HepG2 (cell line): Measurements from ENCODE around the gene AKAP8. TPM values are rescaled to one million over a fixed set of nuclear protein-coding genes. Genes with fewer than 3 reads are reported as not detected.

Experiments
- ATAC-seq: fragments of 200-7000 bp; cut with Tn5 transposase; 3 replicates; pipeline ENCODE4 v1.9.1; 2020; ENCODE audit warnings: mild to moderate bottlenecking, moderate library complexity
- BruUV-seq: library from RNA; stranded (reverse); fragments of 400-500 nt; replicated peaks from 2 replicates; lab custom pipeline; 2021; lab: Mats Ljungman, UMichigan
- CTCF ChIA-PET: fragments of 300-600 bp; formaldehyde crosslinking; extraction: SDS; loops from one replicate; lab custom pipeline; 2021; ENCODE audit warnings: low total read pairs, inconsistent platforms, low intra/inter-chr PET ratio; lab: Yijun Ruan, JAX
- POLR2A ChIA-PET: fragments of 350-600 bp; sonication (Branson Sonifier 250); formaldehyde crosslinking; loops from one replicate; lab custom pipeline; 2020; ENCODE audit warnings: antibody characterized with exemption, inconsistent platforms; lab: Yijun Ruan, JAX
- DNase-seq: peaks from one replicate; pipeline ENCODE4 v3.0.0-alpha.2; 2015; ENCODE audit warnings: low spot score
- FAIRE-seq: peaks from 3 replicates; lab custom pipeline; 2011; peaks lifted over from hg19 to GRCh38; lab: Jason Lieb, UNC
- H2AFZ ChIP-seq: one replicate; pipeline ENCODE4 v1.6.1; 2011; ENCODE audit warnings: low read length, inconsistent platforms
- H3K27ac ChIP-seq: fragments of 300-600 bp; 3 replicates; pipeline ENCODE4 v1.8.0; 2011; ENCODE audit warnings: mixed run types, mild to moderate bottlenecking, mixed read lengths, low read length, inconsistent platforms; ENCODE audit not compliant: insufficient read depth; ENCODE audit errors: extremely low read length
- H3K27me3 ChIP-seq, 2 experiments: fragments of 200-600 bp in 1 of 2; 2 replicates in 1 of 2; 3 replicates in 1 of 2; pipeline versions ENCODE4 v1.6.0 to v1.8.0; 2011; ENCODE audit warnings: low read length in 2 of 2, mild to moderate bottlenecking in 2 of 2, moderate library complexity in 2 of 2, inconsistent platforms in 1 of 2; ENCODE audit not compliant: insufficient read depth in 2 of 2, control insufficient read depth in 1 of 2
- H3K36me3 ChIP-seq, 2 experiments: fragments of 200-600 bp in 1 of 2; replicated peaks in 1 of 2; 2 replicates in 1 of 2; 3 replicates in 1 of 2; pipeline versions ENCODE4 v1.5.1 to v1.8.0; 2011; ENCODE audit warnings: low read length in 2 of 2, inconsistent platforms in 1 of 2; ENCODE audit not compliant: insufficient read depth in 2 of 2, control insufficient read depth in 1 of 2
- H3K4me1 ChIP-seq: 2 replicates; pipeline ENCODE4 v1.5.1; 2012; ENCODE audit warnings: low read length, inconsistent platforms; ENCODE audit not compliant: insufficient read depth
- H3K4me2 ChIP-seq: 2 replicates; pipeline ENCODE4 v1.6.0; 2011; ENCODE audit warnings: low read depth, low read length, inconsistent platforms
- H3K4me3 ChIP-seq, 3 experiments: fragments of 200-600 bp in 1 of 3; sonication (generic), shearing (Covaris generic) in 1 of 3; replicated peaks in 1 of 3; 2 replicates each; pipeline ENCODE4 v1.5.1; 2011 to 2016; ENCODE audit warnings: low read length in 3 of 3, inconsistent platforms in 2 of 3, low read depth in 2 of 3, mild to moderate bottlenecking in 2 of 3, control low read depth in 1 of 3, mixed read lengths in 1 of 3; ENCODE audit not compliant: insufficient read depth in 1 of 3
- H3K79me2 ChIP-seq: one replicate; pipeline ENCODE4 v1.6.1; 2011; ENCODE audit warnings: low read length, inconsistent platforms; ENCODE audit not compliant: insufficient read depth
- H3K9ac ChIP-seq: 2 replicates; pipeline ENCODE4 v1.6.0; 2011; ENCODE audit warnings: mild to moderate bottlenecking, low read depth, low read length, inconsistent platforms; ENCODE audit not compliant: insufficient read depth
- H3K9me3 ChIP-seq: 2 replicates; pipeline ENCODE4 v1.5.1; 2012; ENCODE audit warnings: mild to moderate bottlenecking, low read length
- H4K20me1 ChIP-seq: 2 replicates; pipeline ENCODE4 v1.6.0; 2011; ENCODE audit warnings: inconsistent platforms, mild to moderate bottlenecking, low read length, moderate library complexity; ENCODE audit not compliant: insufficient read depth
- AHR ChIP-seq: IDR thresholded peaks from 2 replicates; pipeline ENCODE4 v1.6.1; 2018; ENCODE audit warnings: missing genetic modification reagents, missing compliant biosample characterization
- CHCHD3 ChIP-seq: sonication (generic); formaldehyde crosslinking; IDR thresholded peaks from 2 replicates; pipeline ENCODE4 v1.8.0; 2022; ENCODE audit warnings: mild to moderate bottlenecking, missing genetic modification reagents, moderate library complexity
- IRX3 ChIP-seq: sonication (generic); formaldehyde crosslinking; IDR thresholded peaks from 2 replicates; pipeline ENCODE4 v1.8.1; 2023; ENCODE audit warnings: mild to moderate bottlenecking, low read depth, missing genetic modification reagents, borderline replicate concordance
- SETDB1 ChIP-seq: sonication (generic); formaldehyde crosslinking; IDR thresholded peaks from 2 replicates; pipeline ENCODE4 v1.5.1; 2020; ENCODE audit warnings: missing genetic modification reagents, mild to moderate bottlenecking, borderline replicate concordance
- SMYD3 ChIP-seq: sonication (generic); formaldehyde crosslinking; IDR thresholded peaks from 2 replicates; pipeline ENCODE4 v1.8.1; 2023; ENCODE audit warnings: mild to moderate bottlenecking, missing genetic modification reagents
- ZFP36L1 ChIP-seq: sonication (generic); formaldehyde crosslinking; IDR thresholded peaks from 2 replicates; pipeline ENCODE4 v1.8.0; 2022; ENCODE audit warnings: mild to moderate bottlenecking, missing genetic modification reagents, moderate library complexity
- ZNF891 ChIP-seq: sonication (generic); formaldehyde crosslinking; IDR thresholded peaks from 2 replicates; pipeline ENCODE4 v1.5.0; 2020; ENCODE audit warnings: mild to moderate bottlenecking, missing genetic modification reagents
- WGBS: methylation state at CpG from one replicate; pipeline ENCODE4 v1.1.6; 2017; ENCODE audit warnings: low lambda C conversion rate; 5-methylcytosine and 5-hydroxymethylcytosine counted together
- in situ Hi-C: cut with HindIII; loops from 2 replicates; pipeline ENCODE4 v1.10.0; 2017; ENCODE audit warnings: low pct_unique_long_range_greater_than_20kb; ENCODE audit not compliant: extremely low pct_ligation_motif_present
- intact Hi-C: fragments of 100-400 bp; cut with micrococcal nuclease; formaldehyde crosslinking; loops from one replicate; pipeline ENCODE4 v1.10.0; 2022; ENCODE audit not compliant: unreplicated experiment
- polyA plus RNA-seq, 8 experiments: library from polyadenylated mRNA; depleted of rRNA in 3 of 8; stranded (reverse) in 7 of 8; unstranded in 1 of 8; fragments of >200 nt; fragmentation: Illumina TruSeq in 4 of 8; extraction: Trizol in 4 of 8; gene quantifications; 2 replicates each; pipeline versions ENCODE4 v1.2.1 to v1.2.3, GENCODE V29; 2011 to 2016; ENCODE audit warnings: low read depth in 4 of 8, missing spikeins in 1 of 8, mixed read lengths in 1 of 8; ENCODE audit not compliant: insufficient read depth in 1 of 8
- total RNA-seq, 5 experiments: library from RNA; depleted of rRNA; stranded (reverse); fragments of >200 nt; fragmentation: Illumina TruSeq; extraction: Trizol; gene quantifications; 2 replicates each; pipeline ENCODE4 v1.2.3, GENCODE V29; 2016; ENCODE audit warnings: low read depth in 1 of 5
- TF ChIP-seq, protein P1 (sequence below): IDR thresholded peaks from 2 replicates; pipeline ENCODE4 v1.6.1; 2016; ENCODE audit warnings: control low read depth
- TF ChIP-seq, protein P2 (sequence below): sonication (generic); formaldehyde crosslinking; IDR thresholded peaks from 2 replicates; pipeline ENCODE4 v1.4.0; 2020; ENCODE audit warnings: missing genetic modification reagents

The AKAP8 gene
- total and polyA plus RNA-seq, 2 of the 13 experiments (the other 11 are each of a cell fraction or from before 2014, with no cell fraction given), result 15.9 to 22.1 TPM

DNA sequence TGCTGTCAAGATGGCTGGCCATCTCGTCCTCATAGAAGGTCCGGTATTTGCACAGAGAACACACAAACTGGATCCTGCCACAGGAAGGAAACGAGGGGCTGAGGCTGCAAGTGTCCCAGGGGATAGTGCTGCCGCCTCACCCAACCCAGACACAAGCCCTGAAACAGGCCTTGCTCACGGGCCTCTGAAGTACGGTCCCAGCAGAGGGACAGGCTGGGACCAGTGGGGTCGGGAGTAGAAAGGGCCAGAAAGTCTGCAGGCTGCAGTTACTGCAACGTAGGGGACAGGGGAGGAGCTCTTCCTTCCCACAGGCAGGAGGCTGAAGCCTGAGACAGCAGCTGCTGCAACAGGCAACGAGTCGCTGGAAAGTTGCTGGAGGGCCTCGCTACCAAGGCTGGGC, 18.2 kb upstream of the AKAP8 start (continued):
- TF ChIP-seq, protein P1, sequence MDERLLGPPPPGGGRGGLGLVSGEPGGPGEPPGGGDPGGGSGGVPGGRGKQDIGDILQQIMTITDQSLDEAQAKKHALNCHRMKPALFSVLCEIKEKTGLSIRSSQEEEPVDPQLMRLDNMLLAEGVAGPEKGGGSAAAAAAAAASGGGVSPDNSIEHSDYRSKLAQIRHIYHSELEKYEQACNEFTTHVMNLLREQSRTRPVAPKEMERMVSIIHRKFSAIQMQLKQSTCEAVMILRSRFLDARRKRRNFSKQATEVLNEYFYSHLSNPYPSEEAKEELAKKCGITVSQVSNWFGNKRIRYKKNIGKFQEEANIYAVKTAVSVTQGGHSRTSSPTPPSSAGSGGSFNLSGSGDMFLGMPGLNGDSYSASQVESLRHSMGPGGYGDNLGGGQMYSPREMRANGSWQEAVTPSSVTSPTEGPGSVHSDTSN (CRISPR knock-in tag), result no peak
- TF ChIP-seq, protein P2, sequence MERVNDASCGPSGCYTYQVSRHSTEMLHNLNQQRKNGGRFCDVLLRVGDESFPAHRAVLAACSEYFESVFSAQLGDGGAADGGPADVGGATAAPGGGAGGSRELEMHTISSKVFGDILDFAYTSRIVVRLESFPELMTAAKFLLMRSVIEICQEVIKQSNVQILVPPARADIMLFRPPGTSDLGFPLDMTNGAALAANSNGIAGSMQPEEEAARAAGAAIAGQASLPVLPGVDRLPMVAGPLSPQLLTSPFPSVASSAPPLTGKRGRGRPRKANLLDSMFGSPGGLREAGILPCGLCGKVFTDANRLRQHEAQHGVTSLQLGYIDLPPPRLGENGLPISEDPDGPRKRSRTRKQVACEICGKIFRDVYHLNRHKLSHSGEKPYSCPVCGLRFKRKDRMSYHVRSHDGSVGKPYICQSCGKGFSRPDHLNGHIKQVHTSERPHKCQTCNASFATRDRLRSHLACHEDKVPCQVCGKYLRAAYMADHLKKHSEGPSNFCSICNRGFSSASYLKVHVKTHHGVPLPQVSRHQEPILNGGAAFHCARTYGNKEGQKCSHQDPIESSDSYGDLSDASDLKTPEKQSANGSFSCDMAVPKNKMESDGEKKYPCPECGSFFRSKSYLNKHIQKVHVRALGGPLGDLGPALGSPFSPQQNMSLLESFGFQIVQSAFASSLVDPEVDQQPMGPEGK (CRISPR knock-in tag), result no peak
- TF ChIP-seq IRX3 (no peak), ZNF891 (CRISPR knock-in tag) (no peak), ZFP36L1 (CRISPR knock-in tag) (no peak), CHCHD3 (CRISPR knock-in tag) (no peak)

DNA sequence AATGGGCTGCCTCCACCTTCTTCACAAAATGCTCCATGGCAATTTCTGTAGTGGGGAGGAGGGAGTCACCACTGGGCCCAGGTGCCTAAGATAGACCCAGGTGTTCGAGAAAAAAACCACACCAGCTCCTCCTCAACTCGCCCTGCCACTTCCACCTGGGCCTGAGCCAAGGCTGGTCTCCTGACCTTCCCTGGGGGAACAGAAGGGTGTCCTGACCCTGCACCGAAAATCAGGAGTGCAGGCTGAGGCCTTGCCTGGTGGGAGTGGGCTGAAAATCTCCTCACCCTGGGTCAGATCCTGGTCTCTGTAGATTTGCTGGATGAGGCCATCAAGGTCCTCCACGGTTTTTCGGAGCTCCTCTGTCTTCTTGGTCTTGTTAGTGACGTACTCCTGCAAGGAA, 17.6 kb upstream of the AKAP8 start:
- BruUV-seq, result no TSS peak
- Histone ChIP-seq H4K20me1 (peaks cover 9% of the 10 kb centered on the region), H3K27me3 (no peaks in the 10 kb centered on the region), H3K4me3 (no peak overlapping the region), H3K9me3 (no peaks in the 10 kb centered on the region), H2AFZ (no peak overlapping the region), H3K4me2 (no peak overlapping the region), H3K36me3 (peaks cover 40 to 80% of the 10 kb centered on the region in 2 experiments), H3K79me2 (peaks cover 6% of the 10 kb centered on the region), H3K9ac (no peak overlapping the region), H3K4me1 (no peaks in the 10 kb centered on the region), H3K27ac (no peak overlapping the region)
- DNase-seq (no peak), ATAC-seq (no peak), FAIRE-seq (no peak)
- POLR2A ChIA-PET, result no interaction called here
- in situ Hi-C loops, result no loop called here
- intact Hi-C loops, result no loop called here
- TF ChIP-seq AHR (CRISPR knock-in tag) (no peak), SETDB1 (no peak), SMYD3 (no peak)
- CTCF ChIA-PET, result no interaction called here
- WGBS, result 84% methylated on average over 5 of the region's 6 CpGs
